Loucy (cell line): ENCODE results near the gene IFT27.

Experiments used
- H2AFZ ChIP-seq: fragments of 200-600 bp; sonication (generic); 2 replicates; pipeline ENCODE4 v1.6.0; 2016; ENCODE audit warnings: antibody characterized with exemption, mild to moderate bottlenecking, low read length, moderate library complexity
- H3F3A ChIP-seq: fragments of 200-600 bp; 2 replicates; pipeline ENCODE4 v1.6.0; 2016; ENCODE audit warnings: antibody characterized with exemption, low read depth, mild to moderate bottlenecking
- H3K27me3 ChIP-seq: fragments of 200-600 bp; sonication (generic); 2 replicates; pipeline ENCODE4 v1.6.1; 2014; ENCODE audit warnings: low read length, mild to moderate bottlenecking; ENCODE audit not compliant: insufficient read depth, poor library complexity, severe bottlenecking
- H3K36me3 ChIP-seq: fragments of 200-600 bp; sonication (generic); 2 replicates; pipeline ENCODE4 v1.6.1; 2016; ENCODE audit warnings: low read length; ENCODE audit not compliant: insufficient read depth
- H3K4me1 ChIP-seq: fragments of 200-600 bp; sonication (generic); 2 replicates; pipeline ENCODE4 v1.5.1; 2014; ENCODE audit warnings: low read length, mild to moderate bottlenecking; ENCODE audit not compliant: insufficient read depth, poor library complexity, severe bottlenecking
- H3K4me2 ChIP-seq: fragments of 200-600 bp; sonication (generic); 2 replicates; pipeline ENCODE4 v1.6.0; 2014; ENCODE audit warnings: antibody characterized with exemption, low read length, low read depth, mild to moderate bottlenecking; ENCODE audit not compliant: poor library complexity, severe bottlenecking
- H3K4me3 ChIP-seq: fragments of 200-600 bp; sonication (generic); 2 replicates; pipeline ENCODE4 v1.5.1; 2014; ENCODE audit warnings: low read length, mild to moderate bottlenecking, mixed read lengths; ENCODE audit not compliant: poor library complexity, severe bottlenecking
- H3K79me2 ChIP-seq: fragments of 200-600 bp; sonication (generic); 2 replicates; pipeline ENCODE4 v1.6.1; 2014; ENCODE audit warnings: low read length; ENCODE audit not compliant: insufficient read depth
- H3K9ac ChIP-seq: fragments of 200-600 bp; sonication (generic); 2 replicates; pipeline ENCODE4 v1.6.0; 2014; ENCODE audit warnings: mild to moderate bottlenecking, low read depth, low read length, moderate library complexity; ENCODE audit not compliant: poor library complexity, severe bottlenecking
- H3K9me2 ChIP-seq: fragments of 200-600 bp; sonication (generic); replicated peaks from 2 replicates; pipeline ENCODE4 v1.6.1; 2016; ENCODE audit warnings: low read depth, low read length, mixed read lengths
- H3K9me3 ChIP-seq: fragments of 200-600 bp; sonication (generic); 2 replicates; pipeline ENCODE4 v1.6.1; 2014; ENCODE audit warnings: mild to moderate bottlenecking, antibody characterized with exemption, low read length, low read depth; ENCODE audit not compliant: insufficient read depth
- H4K20me1 ChIP-seq: fragments of 200-600 bp; sonication (generic); 2 replicates; pipeline ENCODE4 v1.6.0; 2014; ENCODE audit warnings: antibody characterized with exemption, low read length, mild to moderate bottlenecking; ENCODE audit not compliant: insufficient read depth, poor library complexity, severe bottlenecking
- CTCF ChIP-seq: fragments of 200-600 bp; sonication (generic); conservative IDR thresholded peaks from 2 replicates; pipeline ENCODE4 v1.5.1; 2014; ENCODE audit warnings: mild to moderate bottlenecking, antibody characterized with exemption, low read length
- EZH2phosphoT487 ChIP-seq: fragments of 200-600 bp; IDR thresholded peaks from 2 replicates; pipeline ENCODE4 v1.6.1; 2018; ENCODE audit warnings: antibody characterized with exemption, mild to moderate bottlenecking, moderate library complexity, borderline replicate concordance

IFT27 gene

GRCh38 chr22:36808721-36809344 is 32.9 kb upstream of the IFT27 start:
- Histone ChIP-seq H3K27me3 (no peaks in the 10 kb centered on the region), H3K9ac (peak overlapping the region; percentile 17), H3K4me1 (peaks cover 16% of the 10 kb centered on the region), H3K79me2 (no peaks in the 10 kb centered on the region), H4K20me1 (no peaks in the 10 kb centered on the region), H3K9me3 (no peaks in the 10 kb centered on the region), H2AFZ (no peak overlapping the region; the same call in 1 of the 2 replicates), H3K9me2 (no peaks in the 10 kb centered on the region), H3K4me3 (peak overlapping the region; percentile 5), H3F3A (no peaks in the 10 kb centered on the region), H3K4me2 (peak overlapping the region; percentile 44), H3K36me3 (no peaks in the 10 kb centered on the region)
- TF ChIP-seq CTCF (no peak), EZH2phosphoT487 (no peak)

- Histone ChIP-seq H3K36me3 (no peaks in the 10 kb centered on the region), H3K27me3 (no peaks in the 10 kb centered on the region), H3K4me3 (no peak overlapping the region), H4K20me1 (no peaks in the 10 kb centered on the region), H3K4me1 (peaks cover 16% of the 10 kb centered on the region), H3K4me2 (peak overlapping the region; percentile 44), H3K9me3 (no peaks in the 10 kb centered on the region), H2AFZ (no peak overlapping the region), H3K79me2 (no peaks in the 10 kb centered on the region), H3K9ac (no peak overlapping the region), H3K9me2 (no peaks in the 10 kb centered on the region), H3F3A (no peaks in the 10 kb centered on the region)
- no peak for TF ChIP-seq CTCF
- TF ChIP-seq EZH2phosphoT487: no peak
Measured at GRCh38 chr22:36807627-36808026, 31.7 kb upstream of the IFT27 start.

- H3K79me2 ChIP-seq: no peaks in the 10 kb centered on the region
- H3K4me1 ChIP-seq: peaks cover 16% of the 10 kb centered on the region
- no peak overlapping the region for H3K4me3 ChIP-seq
- no peaks in the 10 kb centered on the region for H3K36me3 ChIP-seq
- H3K9me3 ChIP-seq: no peaks in the 10 kb centered on the region
- no peaks in the 10 kb centered on the region for H4K20me1 ChIP-seq
- no peaks in the 10 kb centered on the region for H3K27me3 ChIP-seq
- TF ChIP-seq EZH2phosphoT487 (no peak), CTCF (no peak)
- H3K9ac ChIP-seq: no peak overlapping the region
- no peaks in the 10 kb centered on the region for H3K9me2 ChIP-seq
- no peak overlapping the region for H2AFZ ChIP-seq
- H3K4me2 ChIP-seq: no peak overlapping the region
- H3F3A ChIP-seq: no peaks in the 10 kb centered on the region
Measured at GRCh38 chr22:36806835-36807234, 30.9 kb upstream of the IFT27 start.
